Inferior parietal cortex (tissue), 1 donor: Measurements from ENCODE around the gene CACNA1G.
A peak's percentile ranks its signal among the peaks of the same experiment; 100 is the strongest.

Source experiments
- DNase-seq: peaks from one replicate; pipeline ENCODE4 v3.0.0-alpha.2; 2016; ENCODE audit errors: extremely low spot score

Gene CACNA1G

DNA sequence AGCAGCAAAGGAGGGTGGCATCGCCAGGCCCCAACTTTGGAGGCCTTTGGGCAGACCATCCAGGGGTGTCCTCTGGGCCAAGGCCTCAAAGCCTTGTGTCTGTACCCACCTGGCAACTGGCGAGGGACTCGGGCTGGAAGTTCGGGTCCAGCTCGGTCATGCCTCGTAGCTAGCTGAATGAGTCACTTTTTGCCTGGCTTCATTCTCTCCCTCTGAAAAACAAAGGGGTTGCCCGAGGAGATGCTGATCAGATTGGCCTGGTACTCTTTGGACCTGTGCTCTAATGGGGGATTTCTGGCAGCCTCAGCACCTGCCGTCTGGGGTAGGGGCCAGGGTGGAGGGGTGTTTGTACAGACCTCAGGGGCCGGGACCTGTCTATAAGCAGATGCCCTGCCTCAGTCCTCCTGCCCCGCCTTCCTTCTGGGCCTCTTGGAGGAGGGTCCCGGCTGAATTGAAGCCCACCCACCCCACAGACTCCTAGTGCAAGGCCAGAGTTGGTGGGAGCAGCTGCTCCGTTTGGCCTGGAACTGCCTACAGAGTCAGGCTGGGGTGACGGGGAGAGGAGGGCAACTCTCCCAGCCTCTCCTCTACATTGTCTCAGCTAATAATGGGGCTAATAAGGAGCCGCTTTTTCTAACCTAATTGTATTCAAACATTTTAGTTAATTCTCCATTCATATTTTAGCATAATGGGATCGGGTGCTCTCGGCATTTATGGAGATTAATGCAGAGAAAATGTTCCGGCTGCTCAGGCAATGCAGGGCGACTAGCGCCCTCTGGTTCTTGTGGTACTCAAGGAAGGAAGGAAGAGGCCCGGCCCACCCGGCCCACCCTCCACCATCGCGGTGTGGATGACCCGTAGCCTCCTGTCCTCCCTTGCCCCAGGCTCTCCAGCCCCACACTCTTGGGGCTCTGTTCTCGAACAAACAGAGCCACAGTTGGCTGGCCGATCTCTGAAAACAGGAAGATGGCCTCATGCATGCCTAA, 52.8 kb downstream of the CACNA1G start:
- DNase-seq: no peak

DNA sequence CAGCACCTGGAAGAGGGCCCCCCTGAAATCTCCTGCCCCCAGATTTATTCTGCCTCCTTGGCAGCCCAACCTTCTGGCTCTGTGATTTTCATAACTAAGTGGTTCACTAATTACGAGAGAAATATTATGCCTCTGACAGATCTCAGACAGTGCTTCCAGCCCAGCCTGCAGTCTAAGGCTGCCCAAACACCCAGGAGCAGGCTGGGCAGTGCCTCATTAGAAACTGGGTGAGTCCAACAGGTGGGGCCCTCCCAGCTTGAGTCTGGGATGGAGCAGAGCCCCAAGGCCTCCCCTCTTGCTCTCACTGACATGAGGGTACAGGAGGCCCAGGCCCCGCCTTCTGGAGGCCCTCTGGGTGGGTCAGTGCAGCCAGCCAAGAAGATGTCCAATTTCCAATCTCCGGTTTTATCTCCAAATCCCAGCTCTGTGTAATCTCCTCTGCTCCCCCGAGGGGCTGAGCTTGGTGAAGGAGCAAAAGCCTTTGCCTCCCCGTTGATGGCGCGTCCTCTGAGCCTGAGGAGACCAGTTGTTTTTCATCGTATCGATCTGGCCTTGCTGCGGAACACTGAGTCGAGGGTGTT, 54.0 kb downstream of the CACNA1G start:
- DNase-seq: no peak

DNA sequence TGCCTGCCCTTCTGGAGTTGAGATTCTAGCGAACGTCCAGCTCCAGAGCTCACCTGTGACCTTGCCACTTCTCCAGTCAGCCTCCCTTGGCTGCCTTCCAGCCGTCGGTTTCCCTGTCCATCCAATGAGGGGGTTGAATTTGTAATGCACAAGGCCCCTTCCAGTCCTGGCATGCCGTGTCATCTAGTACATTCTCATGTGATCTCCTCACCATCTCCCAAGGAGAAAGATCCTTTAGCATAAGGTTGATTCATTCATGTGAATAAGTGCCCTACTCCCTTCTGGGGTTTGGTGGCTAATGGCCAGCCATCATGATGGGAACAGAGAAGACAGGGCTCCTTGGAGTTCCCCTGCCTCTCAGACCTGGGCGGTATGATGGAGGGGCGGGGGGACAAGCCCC, 55.3 kb downstream of the CACNA1G start:
- no peak for DNase-seq

DNA sequence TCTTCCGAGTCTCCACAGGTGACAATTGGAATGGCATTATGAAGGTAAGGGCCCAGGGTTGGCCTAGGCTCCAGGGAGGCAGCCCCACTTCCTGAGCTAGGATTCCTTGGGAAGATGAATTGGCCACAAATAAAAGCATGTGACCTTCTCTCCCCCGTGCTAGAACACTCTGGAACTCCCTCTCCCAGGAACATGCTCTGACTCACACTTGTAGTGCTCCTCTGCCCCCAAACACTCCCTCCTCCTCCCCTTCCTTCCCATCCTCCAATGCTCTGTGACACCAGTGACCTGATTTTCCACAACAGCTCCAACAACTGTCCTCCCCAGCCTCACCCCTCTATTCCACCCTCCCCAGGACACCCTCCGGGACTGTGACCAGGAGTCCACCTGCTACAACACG, 57.8 kb downstream of the CACNA1G start:
- DNase-seq: no peak

DNA sequence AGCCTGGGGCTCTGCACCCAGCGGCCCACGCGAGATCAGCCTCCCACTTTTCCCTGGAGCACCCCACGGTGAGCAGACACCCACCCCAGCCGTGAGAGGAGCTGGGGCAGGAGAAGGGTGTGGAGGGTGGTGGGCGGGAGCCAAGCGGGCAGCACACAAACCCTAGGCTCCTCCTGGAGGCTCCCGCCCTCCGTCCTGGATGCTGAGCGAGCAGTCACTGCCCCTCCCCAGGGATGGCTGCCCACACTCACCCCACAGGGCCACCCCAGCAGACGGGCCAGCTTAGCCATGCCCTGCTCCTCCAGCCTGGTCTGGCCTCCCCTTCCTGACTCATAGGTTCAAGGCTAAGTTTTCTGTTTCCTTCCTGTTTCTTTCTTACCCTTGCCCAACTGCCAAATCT, 58.4 kb downstream of the CACNA1G start:
- DNase-seq: no peak

DNA sequence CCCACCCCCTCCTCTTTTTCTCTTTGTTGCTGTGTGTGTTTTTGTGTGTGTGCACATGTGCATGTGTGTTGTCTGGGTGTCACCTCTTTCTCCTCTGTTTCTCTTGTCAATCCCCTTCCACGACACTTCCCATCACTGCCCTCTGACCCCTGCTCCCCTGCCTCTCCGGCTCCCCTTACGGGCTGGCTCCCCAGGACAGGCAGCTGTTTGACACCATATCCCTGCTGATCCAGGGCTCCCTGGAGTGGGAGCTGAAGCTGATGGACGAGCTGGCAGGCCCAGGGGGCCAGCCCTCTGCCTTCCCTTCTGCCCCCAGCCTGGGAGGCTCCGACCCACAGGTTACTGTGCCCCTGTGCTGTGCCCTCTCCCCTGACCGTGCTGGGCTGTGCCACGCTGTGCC, 59.0 kb downstream of the CACNA1G start:
- no peak for DNase-seq

DNA sequence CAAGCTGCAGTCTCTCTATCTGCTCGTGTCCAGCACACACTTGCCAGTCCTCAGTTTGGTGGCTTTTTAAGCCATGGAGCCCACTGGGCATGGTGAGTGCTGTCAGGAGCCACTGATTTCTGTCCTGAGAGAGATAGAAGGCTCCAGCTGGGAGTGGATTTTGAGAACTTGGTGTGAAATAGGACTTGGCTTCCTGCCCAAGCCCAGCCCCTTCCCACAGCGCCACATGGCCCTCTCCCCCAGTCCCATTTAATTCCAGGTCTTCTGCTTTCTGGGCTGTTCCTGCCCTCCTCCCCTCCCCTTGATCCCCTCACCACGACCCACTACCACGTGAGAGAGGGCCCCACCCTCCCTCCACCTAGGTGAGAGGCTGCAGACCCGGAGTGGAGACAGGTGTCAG, 59.7 kb downstream of the CACNA1G start:
- DNase-seq: no peak

DNA sequence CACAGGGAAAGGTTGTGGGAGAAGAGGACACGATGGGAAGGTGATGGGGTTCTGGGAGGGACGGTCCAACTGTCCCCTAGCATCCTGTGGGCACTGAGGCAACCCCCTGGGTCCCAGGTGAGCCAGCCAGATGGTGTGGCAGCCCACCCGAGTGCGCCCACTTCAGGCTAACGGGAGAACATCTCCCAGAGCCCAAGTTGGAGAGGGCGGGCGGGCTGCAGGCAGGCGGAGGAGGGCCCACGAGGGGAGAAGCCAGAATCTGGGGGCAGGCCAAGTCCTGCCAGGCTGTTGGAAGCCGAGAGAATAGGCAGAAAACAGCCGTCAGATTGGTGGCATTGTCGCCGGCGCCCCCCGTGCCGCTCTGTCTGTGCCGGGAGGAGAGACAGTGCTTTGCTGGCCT, 60.3 kb downstream of the CACNA1G start:
- no peak for DNase-seq

DNA sequence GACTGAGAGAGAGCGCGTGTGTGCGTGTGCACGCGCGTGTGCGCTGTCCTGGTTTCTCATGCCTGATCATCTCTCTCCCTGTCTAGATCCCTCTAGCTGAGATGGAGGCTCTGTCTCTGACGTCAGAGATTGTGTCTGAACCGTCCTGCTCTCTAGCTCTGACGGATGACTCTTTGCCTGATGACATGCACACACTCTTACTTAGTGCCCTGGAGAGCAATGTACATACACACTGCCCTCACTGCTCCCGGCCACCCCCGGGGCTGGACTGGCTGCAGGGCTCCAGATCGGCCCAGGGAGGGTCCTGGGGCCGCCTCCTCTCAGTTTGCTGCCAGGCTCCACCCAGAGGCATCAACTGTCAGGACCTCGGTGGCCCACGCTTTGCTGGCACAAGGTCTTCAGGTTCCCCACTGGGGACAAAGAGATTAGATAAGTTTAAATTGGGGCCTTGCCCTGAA, 61.1 kb downstream of the CACNA1G start:
- peak; percentile 20 for DNase-seq

DNA sequence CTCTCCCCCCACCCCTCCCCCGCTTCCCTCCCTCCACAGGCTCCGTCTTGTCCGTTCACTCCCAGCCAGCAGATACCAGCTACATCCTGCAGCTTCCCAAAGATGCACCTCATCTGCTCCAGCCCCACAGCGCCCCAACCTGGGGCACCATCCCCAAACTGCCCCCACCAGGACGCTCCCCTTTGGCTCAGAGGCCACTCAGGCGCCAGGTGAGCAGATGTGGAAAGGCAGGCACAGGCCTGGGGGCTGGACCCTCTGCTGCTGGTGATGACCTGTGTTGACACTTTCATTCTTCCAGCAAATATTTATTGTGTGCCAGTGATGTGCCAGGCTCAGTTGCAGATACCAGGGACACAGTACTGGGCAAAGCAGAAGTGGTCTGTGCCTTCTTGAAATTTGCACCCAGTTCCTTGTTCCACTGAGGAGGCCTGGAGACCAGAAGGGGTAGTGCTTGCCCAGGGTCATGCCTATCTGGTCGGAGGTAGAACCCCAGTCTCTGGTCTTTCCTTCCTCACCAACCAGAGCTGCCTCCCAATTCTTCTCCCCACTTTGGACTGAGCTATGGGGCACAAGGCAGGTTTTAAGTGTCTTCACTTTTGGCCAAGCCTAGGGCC, 63.9 kb downstream of the CACNA1G start:
- DNase-seq: no peak

DNA sequence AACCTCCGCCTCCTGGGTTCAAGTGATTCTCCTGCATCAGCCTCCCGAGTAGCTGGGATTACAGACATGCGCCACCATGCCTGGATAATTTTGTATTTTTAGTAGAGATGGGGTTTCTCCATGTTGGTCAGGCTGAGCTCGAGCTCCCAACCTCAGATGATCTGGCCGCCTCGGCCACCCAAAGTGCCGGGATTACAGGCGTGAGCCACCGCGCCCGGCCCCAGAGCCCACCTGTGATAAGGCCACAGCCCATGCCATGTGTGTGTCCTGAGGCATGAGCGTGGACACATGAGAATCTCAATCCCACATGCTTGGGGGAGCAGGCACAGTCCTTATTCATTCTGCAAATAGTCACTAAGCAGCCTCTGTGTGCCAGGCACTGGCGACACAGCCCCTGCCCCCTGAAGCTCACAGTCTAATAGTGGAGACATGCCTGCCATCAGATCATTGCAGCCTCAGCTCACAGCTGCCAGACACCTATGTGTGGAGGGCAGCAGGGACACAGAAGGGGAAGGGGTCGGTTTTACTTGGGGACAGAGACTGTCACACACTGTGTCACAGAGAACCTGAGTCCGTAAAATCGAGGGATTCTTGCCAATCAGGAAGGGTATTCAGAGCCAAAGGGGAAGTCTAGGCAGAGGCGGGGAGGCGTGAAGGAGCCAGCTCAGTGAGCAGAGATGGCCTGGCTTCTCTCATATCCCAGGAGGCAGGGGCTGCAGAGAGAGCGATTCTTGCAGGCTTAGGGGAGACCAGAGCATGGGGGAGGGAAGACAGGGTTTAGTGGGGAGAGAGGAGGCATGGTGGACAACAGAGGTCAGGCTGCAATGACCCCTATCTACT, 64.7 kb downstream of the CACNA1G start:
- DNase-seq: no peak

DNA sequence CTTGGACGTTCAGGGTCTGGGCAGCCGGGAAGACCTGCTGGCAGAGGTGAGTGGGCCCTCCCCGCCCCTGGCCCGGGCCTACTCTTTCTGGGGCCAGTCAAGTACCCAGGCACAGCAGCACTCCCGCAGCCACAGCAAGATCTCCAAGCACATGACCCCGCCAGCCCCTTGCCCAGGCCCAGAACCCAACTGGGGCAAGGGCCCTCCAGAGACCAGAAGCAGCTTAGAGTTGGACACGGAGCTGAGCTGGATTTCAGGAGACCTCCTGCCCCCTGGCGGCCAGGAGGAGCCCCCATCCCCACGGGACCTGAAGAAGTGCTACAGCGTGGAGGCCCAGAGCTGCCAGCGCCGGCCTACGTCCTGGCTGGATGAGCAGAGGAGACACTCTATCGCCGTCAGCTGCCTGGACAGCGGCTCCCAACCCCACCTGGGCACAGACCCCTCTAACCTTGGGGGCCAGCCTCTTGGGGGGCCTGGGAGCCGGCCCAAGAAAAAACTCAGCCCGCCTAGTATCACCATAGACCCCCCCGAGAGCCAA, 65.6 kb downstream of the CACNA1G start:
- DNase-seq: peak; percentile 50

DNA sequence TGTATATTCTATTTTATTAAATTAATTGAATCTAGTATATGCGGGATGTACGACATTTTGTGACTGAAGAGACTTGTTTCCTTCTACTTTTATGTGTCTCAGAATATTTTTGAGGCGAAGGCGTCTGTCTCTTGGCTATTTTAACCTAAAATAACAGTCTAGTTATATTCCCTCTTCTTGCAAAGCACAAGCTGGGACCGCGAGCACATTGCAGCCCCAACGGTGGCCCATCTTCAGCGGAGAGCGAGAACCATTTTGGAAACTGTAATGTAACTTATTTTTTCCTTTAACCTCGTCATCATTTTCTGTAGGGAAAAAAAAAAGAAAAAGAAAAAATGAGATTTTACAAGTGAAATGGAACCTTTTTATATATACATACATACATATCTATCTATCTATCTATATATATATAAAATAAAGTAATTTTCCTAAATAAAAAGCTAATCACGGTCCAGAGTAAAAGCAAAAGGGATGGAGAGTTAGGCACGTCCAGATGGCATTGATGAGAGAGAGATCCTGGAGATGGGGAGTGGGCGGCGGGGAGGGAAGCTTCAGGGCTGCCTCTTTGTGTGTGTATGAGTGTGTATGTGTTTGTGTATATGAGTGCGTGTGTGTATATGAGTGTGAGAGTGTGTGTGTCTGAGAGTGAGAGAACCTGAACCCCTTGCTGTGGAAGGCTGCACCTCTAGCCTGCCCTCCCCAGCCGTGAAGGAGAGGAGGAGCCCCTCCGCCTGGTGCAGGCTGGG, 66.7 kb downstream of the CACNA1G start:
- DNase-seq: no peak

DNA sequence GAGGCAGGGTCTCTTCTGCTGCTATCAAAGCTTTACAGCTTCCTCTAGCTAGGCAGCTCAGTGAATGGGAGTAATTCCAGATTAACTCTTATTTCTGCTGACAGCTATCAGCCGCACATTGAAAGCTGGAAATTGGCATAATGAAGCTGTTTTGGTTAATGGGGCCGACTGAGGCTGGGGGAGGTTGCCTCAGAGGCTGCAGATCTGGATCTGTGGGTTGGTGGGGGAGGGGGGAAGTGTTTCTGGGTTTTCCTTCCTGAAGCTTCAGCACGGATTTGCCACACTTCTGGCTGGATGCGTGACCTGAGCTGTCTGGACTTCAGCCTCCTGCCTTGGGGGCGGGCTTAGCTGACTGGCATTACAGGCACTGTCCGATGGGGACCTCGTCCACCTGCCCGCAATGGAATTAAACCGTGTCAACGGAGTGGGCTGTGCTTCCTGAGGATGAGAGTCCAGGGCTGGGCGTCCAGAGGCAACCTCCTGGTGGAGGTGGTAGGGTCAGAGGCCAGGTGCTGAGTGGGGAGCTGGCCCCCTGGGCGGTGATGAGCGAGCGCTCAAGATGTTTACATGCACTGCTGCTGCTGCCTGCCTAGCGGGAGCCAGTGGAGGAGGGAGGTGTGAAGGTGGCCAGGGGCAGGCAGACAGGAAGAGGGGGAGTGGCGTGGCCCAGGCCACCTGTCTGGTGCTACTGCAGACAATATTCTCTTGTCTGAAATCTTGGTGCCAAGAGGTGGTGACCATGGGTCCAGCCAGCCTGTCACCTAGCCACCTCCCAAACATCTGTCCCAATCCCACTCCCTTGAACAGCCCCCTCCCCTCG, 67.5 kb downstream of the CACNA1G start:
- DNase-seq: no peak

DNA sequence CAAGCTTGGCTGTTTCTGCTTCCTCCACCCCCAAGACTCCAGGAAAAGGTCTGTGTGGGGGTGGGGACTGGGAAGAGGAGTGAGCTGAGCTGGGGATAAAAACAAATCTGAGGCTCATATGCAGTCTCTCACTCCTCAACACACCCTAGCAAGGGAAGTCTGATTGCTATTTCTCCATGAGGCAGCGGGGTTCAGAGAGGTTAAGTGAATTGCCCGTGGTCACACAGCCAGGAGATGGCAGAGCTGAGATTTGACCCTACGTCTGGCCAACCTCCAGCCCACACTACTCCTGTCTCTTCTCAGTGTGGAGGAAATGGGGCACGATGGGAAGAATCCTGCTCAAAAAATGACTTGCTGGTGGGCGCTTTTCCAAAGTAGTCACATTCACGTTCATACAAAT, 69.4 kb downstream of the CACNA1G start:
- no peak for DNase-seq

DNA sequence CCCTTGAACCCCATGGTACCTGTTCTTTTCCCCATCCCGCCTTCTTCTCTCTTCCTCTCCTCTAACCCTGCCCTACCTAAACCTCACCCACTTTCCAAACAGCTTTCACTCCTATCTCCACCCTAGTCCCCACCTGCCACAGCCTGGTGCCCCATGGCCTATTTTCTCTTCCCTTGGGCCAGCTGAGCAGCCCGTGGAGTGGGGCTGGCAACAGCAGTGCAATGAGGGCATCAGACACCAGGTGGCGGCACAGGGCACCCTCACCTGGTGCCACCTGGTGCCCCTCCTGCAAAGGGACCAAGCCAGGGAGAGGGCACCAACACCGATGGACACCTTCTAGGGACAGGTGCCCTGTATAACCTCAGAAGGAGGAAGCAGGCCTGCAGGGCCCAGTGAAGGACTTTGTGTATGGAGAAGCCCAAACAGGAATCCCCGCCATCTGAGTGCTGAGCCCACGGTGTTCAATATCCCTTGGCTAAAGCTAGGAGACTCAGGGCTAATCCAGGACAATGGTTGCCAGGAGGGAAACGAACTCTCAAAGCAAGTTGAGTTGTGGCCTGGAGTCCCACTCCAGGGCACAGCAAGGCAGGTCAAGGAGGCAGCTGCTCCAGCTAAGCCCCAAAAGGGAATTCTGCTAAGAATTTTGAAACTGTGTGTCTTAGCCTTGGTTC, 70.1 kb downstream of the CACNA1G start:
- no peak for DNase-seq

DNA sequence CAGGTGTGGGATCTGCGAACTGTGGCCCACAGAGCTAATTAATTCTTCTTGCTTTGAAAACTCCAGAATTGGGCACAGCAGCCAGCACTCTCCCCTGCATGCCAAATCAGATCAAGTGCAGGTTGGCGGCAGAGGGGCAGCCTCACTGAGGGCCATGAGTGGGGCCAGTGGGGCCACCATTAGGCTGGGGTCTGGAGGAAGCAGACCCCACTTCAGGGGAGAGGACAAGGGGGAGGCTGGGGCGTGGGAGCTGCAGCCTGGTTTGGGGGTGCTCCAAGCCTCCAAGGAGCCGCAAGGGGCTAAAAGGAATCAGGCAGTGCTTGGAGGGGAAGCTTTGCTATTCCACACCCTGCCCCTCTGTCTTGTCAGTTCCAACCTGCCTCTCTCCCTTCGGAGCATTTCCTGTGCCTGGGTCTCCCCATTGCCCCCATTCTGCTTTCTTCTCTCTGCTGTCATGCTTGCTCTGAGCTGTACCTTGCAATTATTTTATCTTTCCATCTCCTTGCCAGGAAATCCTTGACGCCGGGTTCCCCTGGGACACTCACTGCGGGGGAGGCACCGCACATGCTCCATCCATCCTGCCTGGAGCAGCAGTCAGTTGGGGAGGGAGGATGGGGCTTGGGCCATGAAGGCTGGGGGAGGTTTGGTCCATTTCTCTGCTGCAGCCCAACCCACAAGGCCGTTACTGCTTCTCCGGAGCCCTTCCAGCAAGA, 70.8 kb downstream of the CACNA1G start:
- no peak for DNase-seq

DNA sequence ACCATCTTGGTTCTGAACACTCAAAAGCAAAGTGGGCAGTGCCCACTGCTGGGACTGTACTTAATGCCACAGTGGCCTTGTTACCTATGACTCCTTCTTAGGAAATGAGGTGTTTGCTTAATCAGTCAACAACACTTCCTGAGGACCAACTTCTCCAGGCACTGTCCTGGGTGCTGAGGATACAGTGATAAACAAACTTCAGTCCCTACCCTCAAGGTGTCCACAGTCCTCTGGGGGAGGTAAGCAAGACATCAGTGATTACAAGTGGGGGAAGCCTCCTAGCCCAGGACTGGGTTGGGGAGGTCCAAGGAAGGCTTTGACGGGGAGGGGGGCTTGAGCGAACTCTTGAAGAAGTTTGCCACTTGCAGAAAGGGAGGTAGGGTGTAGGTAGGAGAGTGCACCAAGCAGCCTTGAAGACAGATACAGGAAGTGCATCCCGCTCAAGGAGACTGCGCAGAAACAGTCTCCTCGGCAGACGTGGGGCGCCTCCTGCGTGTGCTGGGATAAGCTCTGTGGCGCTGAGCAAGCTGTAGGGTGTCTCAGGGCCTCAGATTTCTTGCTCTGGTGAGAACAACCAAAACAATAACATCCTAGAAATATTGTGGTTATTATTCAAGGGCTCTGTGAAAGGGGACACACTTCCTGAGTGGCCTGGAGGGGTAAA, 71.5 kb downstream of the CACNA1G start:
- no peak for DNase-seq
